ENCODE data around the gene CNN3.

Gene CNN3

DNA sequence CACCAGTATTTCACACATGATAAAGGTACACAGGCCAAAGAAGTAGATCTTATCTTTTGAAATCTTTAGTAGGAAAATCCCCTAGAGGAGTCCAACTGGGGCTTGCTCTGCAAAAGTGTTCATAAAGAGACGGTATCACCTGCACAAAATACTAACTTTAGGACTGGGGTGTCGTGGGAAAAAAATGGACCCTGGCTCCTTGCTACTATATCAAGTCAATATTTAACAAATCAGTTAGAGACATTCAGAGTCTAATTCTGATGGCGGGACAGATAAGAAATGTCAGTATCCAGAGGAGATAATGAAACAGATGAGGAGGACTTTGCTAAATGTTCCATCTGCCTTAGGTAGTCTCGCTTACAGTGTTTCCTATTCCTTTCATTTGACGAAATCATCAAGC, 25.6 kb upstream of the CNN3 start:
- H3K27me3 Mint-ChIP-seq (ENCODE audit: low read depth): no peaks in the 10 kb centered on the region
- H3K4me3 Mint-ChIP-seq: no peak overlapping the region
- no peaks in the 10 kb centered on the region for H3K9me3 Mint-ChIP-seq

DNA sequence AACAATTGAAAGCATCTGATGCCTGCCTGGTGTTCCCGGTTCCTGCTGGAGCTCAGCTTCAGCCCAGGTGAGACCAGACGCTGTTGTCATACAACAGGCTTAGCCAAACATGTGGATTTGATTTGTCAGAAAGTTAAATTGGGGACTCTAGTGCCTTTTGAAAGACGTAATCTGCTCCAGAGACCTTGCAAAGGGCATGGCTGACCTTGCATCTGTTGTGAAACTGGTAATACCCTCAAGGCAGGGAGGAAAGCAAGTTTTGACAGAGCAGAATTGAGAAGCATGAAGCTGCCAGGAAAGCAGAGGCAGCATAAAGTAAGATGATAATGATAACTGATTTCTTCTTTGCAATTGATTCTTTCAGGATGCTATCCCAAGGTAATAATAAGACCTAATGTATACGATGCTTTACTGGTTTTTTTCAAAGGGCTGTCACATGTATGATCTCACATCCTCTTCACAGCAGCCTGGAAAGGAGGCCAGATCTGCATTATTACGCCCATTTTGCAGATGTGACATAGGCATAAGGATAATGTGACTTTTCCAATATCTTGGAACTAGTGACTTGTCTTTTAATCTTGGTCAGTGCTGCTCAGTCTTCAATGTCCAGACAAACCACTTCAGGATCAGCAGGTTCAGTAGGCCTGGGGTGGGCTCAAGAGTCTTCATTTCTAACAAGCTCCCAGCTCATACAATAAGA, 24.7 kb upstream of the CNN3 start:
- no peak overlapping the region for H3K4me3 Mint-ChIP-seq
- no peaks in the 10 kb centered on the region for H3K36me3 Mint-ChIP-seq (ENCODE audit: low read depth)
- peaks cover 52% of the 10 kb centered on the region for H3K4me1 Mint-ChIP-seq
- H3K27me3 Mint-ChIP-seq (ENCODE audit: low read depth): no peaks in the 10 kb centered on the region
- TF ChIP-seq, protein P1, sequence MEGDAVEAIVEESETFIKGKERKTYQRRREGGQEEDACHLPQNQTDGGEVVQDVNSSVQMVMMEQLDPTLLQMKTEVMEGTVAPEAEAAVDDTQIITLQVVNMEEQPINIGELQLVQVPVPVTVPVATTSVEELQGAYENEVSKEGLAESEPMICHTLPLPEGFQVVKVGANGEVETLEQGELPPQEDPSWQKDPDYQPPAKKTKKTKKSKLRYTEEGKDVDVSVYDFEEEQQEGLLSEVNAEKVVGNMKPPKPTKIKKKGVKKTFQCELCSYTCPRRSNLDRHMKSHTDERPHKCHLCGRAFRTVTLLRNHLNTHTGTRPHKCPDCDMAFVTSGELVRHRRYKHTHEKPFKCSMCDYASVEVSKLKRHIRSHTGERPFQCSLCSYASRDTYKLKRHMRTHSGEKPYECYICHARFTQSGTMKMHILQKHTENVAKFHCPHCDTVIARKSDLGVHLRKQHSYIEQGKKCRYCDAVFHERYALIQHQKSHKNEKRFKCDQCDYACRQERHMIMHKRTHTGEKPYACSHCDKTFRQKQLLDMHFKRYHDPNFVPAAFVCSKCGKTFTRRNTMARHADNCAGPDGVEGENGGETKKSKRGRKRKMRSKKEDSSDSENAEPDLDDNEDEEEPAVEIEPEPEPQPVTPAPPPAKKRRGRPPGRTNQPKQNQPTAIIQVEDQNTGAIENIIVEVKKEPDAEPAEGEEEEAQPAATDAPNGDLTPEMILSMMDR (IDR thresholded peaks at IDR 0.05; ENCODE audit: unreplicated experiment in 3 of 3): no peak
- no peaks in the 10 kb centered on the region for H3K9me3 Mint-ChIP-seq
- no peak overlapping the region for H3K27ac Mint-ChIP-seq

More for the DNA sequence above, 25.6 kb upstream of the CNN3 start:
- no peaks in the 10 kb centered on the region for H3K36me3 Mint-ChIP-seq (ENCODE audit: low read depth)
- TF ChIP-seq, protein P1 (IDR thresholded peaks at IDR 0.05; ENCODE audit: unreplicated experiment in 3 of 3): no peak
- H3K4me1 Mint-ChIP-seq: peaks cover 50% of the 10 kb centered on the region
- peak overlapping the region in 1 of 3 experiments; percentile 36 for H3K27ac Mint-ChIP-seq

DNA sequence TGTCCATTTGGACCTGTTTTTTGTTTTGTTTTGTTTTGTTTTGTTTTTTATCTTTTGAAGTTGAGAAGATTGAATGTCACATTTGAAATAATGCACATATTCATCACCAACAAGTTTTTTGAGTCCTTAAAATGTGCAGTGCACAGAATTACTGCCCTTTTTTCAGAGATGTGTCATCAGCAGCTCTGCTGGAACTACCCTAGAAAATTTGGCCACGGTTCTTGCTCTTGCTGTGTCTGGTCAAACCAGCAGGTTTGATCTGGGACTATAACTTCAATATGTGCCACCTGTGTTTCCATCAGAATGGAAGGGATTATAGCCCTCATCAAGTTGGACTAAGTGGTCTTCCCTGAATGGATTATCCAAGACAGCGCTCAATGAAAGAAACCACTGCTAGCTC, 24.1 kb upstream of the CNN3 start:
- TF ChIP-seq, protein P1 (IDR thresholded peaks at IDR 0.05; ENCODE audit: unreplicated experiment in 3 of 3): no peak
- Mint-ChIP-seq H3K9me3 (no peaks in the 10 kb centered on the region), H3K27ac (peak overlapping the region in 1 of 3 experiments; percentile 14), H3K4me1 (peaks cover 54% of the 10 kb centered on the region), H3K36me3 (ENCODE audit: low read depth) (no peaks in the 10 kb centered on the region), H3K27me3 (ENCODE audit: low read depth) (no peaks in the 10 kb centered on the region), H3K4me3 (no peak overlapping the region)

DNA sequence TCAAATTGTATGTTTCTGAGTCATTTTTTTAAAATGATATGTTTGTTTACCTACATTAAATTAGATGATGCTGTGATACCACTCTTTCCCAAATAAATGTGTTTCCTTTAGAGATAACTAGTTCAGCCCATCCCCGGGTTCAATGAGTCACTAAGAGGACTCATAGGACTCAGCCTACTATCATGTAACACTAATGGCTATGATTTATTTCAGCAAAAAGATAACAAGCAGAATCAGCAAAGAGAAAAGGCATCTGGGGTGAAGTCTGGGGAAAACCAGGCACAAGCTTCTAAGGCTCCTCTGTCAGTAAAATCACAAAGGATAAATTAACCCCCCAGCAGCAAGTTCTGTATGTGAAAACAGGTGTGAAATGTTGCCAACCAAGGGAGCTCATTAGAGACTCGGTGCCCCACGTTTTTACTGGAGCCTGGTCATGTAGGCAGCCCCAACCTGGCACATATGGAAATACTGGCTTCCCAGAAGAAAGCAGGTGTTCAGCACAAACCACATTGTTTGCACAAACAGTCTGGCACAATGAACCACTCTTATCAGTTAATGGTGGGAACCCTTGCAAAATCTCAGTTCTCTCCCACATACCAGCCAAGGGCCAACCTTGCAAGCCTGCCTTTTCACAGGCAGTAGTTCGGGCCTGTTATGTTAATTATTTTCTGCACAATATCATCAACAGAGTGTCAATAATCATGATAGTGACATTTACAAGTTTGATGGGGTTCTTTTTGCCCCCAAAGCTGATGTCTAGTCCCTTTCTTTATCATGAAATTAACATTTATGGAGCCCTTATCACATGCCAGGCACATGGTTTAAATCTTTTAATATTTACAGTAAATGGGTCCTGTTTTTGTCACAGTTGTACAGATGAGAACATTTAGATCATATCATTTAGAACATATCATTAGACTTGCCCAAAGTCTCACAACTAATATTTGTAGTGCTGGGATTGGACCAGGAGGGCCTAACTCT, 23.1 kb upstream of the CNN3 start:
- Mint-ChIP-seq H3K4me3 (no peak overlapping the region), H3K36me3 (ENCODE audit: low read depth) (no peaks in the 10 kb centered on the region), H3K4me1 (peaks cover 48% of the 10 kb centered on the region), H3K27me3 (ENCODE audit: low read depth) (no peaks in the 10 kb centered on the region), H3K27ac (peak overlapping the region in 1 of 3 experiments; percentile 53), H3K9me3 (no peaks in the 10 kb centered on the region)
- TF ChIP-seq, protein P1 (IDR thresholded peaks at IDR 0.05; ENCODE audit: unreplicated experiment in 3 of 3): no peak

DNA sequence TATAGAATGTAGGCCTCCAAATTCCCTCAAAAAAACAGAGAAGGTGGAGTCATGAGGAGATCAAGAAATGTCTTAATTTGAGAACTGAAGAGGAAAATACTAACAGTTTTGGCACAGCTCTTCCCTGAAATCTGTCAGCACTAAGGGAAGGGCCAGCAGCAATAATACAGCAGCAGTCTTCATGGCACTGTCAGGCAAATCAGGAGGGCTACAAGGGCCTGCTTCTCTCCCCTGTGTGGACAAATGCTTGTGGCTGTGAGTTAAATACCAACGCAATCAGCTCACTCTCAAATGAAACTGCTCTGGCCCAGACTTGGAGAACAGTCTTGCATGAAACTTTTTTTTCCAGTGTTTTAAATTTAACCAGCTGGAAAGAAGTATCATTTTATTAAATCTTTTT, 20.5 kb upstream of the CNN3 start:
- TF ChIP-seq, protein P1 (IDR thresholded peaks at IDR 0.05; ENCODE audit: unreplicated experiment in 3 of 3): no peak
- Mint-ChIP-seq H3K4me1 (peaks cover 28% of the 10 kb centered on the region), H3K27me3 (ENCODE audit: low read depth) (no peaks in the 10 kb centered on the region), H3K9me3 (no peaks in the 10 kb centered on the region), H3K27ac (peak overlapping the region in 2 of 3 experiments; percentile 72 to 78), H3K36me3 (ENCODE audit: low read depth) (no peaks in the 10 kb centered on the region), H3K4me3 (no peak overlapping the region)

Data from nephron (organoid).